Activated CD4-positive, CD25-positive, alpha-beta regulatory T cell treated with anti-CD3 and anti-CD28 coated beads, Interleukin-2, amount 50 U/mL, for 24 hours (primary cell): ENCODE measurements around the gene NXPH2.

ENCODE experiments used
- ATAC-seq, 2 donors: fragments of 150-1000 bp; cut with Tn5 transposase; one replicate each; pipeline ENCODE4 v1.10.0; 2021; ENCODE audit warnings: mild to moderate bottlenecking in 1 of 2, moderate library complexity in 1 of 2

Gene NXPH2

DNA sequence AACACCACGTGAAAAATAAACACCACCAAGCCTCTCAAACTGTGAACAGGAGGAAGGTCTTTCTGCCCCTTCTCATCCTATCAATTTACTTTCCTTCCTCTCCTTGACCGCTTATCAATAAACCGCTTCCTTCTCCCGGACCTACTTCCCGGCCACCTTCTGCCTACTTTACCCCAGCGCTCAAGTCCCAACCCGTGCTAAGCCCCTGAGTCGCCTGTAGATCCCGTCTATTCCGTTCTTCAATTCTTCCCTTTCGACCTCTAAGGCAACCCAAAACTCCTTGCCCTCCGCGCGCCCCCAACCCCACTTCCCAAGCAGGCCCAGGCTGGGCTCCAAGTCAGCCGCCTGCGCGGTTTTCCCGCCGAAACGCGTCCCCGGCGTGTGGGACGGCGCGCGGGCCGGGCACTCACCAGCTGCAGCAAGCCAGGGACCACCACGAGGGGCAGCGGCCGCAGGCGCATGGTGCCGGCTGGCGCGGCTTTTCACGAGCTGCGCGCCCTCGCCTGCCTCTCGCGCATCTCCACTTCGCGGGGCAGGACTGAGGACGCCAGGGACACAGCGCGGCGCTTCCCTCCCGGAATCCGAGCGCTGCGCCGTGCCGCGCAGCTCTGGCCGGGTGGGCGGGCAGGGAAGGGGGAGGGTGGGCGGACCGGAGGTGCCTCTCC lies at the start of gene NXPH2:
NXPH2 (minus strand) TSS at position 610 of the 665 bp plus-strand sequence; CDS start at position 461, 149 bp downstream.
- no peak for ATAC-seq

- ATAC-seq: peak in 1 of 2 donors; percentile 41
Measured at GRCh38 chr2:138829326-138829919, 49.2 kb upstream of the NXPH2 start.

DNA sequence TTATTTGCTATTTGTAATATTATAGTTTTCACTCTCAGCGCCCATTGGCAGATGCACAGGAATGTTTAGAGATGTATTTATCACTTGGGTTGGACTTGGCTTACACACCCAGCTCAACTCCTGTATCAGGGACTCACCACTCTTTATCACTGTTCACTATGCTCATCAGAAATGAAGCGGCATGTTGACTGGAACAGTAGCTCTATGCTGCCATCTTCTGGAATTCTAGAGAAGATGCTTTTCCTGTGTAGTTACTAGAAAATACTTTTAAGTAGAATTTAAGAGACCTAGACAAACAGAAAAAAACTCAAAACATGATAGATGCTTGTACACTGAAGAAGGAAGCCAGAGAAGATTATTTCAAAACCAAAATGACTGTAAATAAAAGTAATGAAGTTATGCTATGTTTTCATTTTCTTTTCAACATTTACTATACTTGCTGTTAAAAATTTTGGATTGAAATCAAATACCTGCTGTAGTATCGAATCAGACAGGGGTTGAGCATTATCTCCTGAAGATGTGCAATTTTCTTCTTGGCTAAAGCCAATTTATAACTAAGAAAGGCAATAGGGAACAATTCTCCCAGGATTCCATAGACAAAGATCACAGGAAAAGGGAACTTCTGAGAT lies 47.4 kb upstream of the NXPH2 start:
- peak in 1 of 2 donors; percentile 60 for ATAC-seq

DNA sequence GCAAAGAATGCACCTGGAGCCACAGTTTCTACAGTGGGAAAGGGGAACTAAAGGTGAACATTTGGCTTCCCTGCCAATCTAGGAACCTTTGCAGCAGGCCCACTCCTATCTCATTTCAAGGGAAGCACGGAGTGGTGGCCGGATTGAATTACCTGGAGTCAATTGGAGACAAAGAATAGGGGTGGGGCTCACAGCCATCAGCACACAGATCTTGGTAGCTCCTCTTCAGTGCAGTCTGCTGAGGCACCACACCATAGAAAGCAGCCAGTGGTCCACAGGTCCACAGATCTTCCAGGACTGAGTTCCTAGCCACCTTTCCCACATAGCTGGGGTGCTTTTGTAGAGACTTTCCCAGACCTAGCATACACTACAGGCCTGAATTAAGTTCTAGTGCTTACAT lies 43.5 kb upstream of the NXPH2 start:
- ATAC-seq: no peak

- no peak for ATAC-seq
Measured at GRCh38 chr2:138819964-138820363, 39.8 kb upstream of the NXPH2 start.

DNA sequence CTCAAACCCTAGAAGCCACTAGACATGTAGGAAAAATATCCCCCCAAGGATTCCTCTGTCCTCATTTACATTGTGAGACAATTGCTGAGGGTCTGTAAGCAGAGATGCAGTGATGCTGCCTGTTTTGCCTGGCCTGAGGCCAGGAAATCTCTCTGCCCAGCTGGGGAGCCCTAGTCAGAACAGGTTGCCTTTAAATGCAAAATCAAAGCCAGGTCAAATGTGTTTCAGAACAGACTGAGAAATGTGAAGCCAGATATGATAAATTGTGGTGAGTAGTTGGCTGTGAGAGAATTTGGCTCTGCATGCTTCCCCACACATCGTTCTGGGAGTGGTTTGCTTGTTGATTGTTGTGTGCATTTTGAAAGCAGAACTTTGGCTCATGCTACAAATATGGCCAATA lies 38.4 kb upstream of the NXPH2 start:
- no peak for ATAC-seq

DNA sequence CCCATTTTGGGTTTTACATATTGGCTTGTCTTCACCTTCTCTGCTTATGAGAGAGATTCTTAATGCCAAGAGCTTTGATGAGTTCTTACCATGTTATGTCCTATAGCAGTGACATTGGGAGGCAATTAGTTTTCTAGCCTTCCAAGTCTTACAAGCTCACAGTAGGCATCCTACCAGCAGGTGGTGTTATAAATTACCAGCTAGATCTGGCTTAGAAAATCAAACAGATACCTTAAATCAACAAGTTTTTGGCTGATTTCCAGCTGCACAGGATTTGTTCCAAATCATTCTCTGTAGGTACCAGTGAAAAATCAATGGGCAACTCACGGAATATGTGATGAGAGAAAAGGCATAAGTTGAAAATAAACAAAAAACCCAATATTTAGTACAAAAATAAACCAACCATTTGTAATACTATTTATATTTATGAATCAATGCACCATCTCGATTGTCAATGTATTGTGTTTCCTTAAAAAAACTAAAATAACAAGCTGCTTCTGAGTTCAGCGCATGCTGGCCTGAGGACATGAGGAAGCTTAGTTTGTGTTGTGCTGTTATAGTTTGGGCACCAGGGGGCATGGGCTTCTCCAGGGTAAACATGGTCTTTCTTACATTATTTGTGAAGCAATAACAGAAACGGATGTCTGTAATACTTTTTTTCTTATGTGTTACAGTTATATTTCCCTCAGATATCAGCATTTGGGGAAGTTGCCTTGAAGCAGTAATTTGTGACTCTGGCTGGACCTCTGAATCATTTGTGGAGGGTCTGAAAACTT lies 34.1 kb upstream of the NXPH2 start:
- ATAC-seq: no peak

DNA sequence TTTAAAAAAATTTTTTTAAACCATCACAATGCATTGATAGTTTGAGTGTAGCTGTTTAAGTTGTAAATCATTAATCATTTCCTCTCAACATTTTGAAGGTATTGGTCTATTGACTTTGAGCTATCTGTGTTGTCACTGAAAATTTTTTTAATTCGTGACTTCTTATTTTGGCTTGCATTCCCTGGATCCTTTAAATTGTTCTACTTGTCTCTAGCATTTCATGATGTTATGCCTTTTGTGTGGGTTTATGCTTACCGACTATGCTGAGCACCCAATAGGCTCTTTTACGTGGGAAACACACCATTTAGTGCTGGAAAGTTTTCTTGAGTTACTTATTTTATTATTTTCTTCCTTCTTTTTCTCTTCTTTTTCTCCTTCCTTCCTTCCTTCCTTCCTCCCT lies 31.2 kb upstream of the NXPH2 start:
- ATAC-seq: no peak

DNA sequence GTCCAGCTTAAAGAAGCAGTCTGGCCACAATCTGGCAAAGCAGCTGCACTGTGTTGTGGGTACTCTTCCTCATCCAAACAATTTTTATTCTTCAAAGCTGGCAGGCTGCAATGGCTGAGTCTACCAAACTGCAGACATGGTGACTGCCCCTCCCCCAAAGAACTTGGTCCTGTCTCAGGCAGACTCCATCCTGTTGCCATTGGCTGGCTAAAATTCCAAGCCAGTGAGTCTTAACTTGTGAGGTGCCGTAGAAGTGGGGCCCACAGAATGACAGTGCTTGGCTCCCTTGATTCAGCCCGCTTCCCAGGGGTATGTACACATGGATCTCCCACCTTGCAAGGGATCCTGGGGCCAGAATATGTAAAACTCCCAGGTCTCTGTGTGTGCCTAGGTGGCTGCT lies 14.5 kb upstream of the NXPH2 start:
- no peak for ATAC-seq

GRCh38 chr2:138787053-138787666 lies 7.0 kb upstream of the NXPH2 start:
- no peak for ATAC-seq

DNA sequence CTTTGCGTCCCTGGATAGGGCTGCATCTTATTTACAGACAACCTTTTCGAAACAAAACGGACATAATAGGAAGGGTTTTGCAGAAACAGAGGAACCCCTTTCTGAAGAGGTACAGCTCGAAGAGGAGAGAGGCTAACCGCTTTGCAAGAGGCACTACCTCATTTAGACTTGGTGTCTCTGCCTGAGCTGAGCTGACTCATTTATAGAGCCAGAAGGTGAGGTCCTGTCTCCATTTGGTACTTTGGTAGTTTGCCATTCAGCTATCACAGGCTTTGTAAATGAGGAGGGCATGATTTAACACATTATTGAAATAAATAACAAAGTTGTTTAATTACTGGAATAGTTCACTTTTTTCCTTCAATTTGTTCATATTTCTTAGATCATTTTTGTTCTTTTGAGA lies 2.2 kb upstream of the NXPH2 start:
- no peak for ATAC-seq

GRCh38 chr2:138780908-138781307 lies 718 bp upstream of the NXPH2 start:
- ATAC-seq: no peak

DNA sequence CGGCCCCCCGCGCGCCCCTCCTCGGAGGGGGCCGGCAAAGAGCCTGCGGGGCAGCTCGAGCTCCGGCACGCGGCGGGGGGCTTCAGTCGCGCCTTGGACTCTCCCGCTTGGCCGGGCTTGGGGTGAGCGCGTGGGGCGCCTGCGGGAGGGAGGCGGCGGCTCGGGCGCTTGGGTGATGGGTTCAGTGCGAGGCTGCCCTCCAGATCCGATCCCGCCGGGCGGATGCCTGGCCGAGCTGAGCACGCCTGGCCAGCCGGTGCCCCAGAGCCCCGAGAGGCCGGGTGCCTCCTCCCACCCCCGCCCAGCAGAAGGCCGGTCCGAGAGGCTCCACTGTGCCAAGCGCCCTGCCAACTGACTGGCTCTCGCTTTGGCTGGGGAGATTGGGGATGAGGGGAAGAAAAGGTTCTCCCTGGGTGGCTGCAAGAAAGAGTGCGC lies 273 bp upstream of the NXPH2 start:
- ATAC-seq: no peak

- no peak for ATAC-seq
Measured at GRCh38 chr2:138779406-138779780, 797 bp downstream of the NXPH2 start.

- no peak for ATAC-seq
Measured at GRCh38 chr2:138777996-138778395, 2.2 kb downstream of the NXPH2 start.

DNA sequence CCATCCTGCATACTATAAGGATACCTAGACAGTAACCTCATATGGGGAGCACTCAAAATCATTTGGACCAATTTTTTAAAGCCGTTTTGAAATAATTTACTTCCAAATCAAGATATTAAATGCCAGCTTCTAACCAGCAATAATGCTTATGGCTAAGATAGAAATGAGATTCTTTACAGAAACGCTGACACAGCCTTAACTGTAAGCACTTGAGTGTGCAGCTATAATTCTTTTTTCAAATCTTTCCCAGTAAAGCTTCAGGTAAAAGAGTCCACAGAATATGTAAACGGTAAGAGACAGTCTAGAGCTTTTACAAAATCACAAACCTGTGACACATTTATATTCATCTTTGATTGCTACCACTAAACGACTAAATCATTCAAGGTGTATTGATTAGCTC lies 4.5 kb downstream of the NXPH2 start:
- no peak for ATAC-seq

DNA sequence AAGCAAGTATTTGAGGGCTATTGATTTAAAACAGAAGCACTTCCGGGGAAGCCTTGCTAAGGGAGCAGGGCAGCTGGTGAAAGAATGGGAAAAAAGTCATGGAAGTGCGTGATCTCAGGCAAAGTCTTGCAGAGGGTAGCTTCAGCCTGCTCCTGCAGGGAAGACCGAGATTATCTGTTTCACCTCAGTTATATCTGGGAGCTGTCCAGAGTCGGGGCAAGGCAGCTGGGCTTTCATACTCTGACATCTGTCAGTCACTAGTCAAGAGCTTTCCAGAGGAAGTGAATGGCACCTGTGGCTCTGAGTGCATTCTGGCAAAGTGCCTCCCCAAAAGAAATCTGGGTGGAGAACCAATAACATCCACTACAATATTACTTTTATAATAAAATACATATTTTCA lies 8.7 kb downstream of the NXPH2 start:
- no peak for ATAC-seq

DNA sequence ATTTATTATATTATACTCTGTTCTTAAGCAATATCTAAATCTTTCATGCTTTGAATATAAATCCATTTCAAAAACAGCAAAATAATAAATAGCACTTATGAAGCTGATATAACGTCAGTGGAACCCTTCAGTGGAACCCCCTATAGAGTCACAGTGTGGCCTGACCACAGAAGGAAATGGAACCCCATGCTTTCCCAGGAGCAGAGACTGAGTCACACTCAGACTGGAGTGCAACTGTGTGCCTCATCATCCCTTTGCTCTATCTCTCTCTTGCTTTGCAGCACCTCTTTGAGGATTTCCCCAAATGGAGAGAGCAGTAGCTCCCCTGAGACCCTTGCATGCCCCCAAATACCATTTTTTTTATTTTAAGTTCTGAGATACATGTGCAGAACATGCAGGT lies 13.1 kb downstream of the NXPH2 start:
- no peak for ATAC-seq

DNA sequence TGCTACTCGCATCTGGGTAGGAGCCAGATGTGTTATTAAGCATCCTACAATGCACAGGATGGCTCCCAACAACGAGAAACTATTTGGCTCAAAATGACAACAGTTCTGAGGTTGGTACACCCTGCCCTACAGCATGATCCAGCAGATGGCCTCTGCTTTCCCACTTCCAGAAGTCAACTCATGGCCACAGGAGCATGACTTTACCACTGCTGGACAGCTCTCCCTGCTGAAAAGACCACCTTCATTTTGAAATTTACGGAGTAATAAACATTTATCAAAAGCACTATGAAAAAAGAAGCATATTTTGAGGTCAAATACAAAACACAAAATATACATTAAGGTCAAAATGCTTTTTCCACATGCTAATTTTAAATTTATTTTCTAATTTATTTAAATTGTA lies 13.7 kb downstream of the NXPH2 start:
- no peak for ATAC-seq

DNA sequence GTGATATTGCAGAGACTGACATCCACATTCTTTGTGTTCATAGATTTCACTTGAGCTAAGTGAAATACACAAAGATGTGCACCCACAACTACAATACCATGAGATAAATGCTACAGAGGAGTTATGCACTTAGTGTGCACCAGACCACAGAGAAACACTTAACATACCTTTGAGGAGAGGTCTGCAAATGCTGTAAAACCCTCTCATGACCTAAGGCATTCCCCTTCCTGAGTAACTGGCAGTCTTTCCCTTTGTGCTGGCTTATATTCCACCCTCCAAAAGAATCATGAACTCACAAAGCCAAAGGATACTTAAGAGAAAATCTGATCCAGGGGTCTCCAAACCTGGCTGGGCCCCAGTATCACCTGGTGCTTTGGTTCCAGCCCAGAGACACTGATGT lies 16.2 kb downstream of the NXPH2 start:
- ATAC-seq: no peak

GRCh38 chr2:138762533-138762932 lies 17.7 kb downstream of the NXPH2 start:
- ATAC-seq: no peak

GRCh38 chr2:138760676-138761075 lies 19.5 kb downstream of the NXPH2 start:
- ATAC-seq: no peak

DNA sequence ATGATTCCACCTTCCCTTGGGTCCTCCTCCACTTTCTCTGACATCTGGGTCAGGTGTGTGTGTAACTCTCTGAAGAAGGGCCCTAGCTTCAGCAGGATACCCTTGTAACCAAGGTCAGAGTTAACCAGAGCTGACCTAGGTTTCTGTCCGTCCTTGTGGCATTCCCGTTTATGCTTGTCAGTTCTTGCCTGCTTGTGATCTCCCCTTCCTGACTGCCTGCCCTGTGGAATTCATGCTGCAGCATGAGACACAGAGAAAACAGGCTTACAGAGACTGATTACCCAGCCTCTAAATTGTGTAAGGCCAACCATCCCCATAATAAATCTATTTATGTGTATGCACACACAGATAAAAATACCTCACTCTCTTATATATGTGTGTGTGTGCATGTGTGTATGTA lies 22.8 kb downstream of the NXPH2 start:
- ATAC-seq: no peak
